Measurements from ENCODE around the gene GUCA1C.

- TF ChIP-seq CTCF (IDR thresholded peaks at IDR 0.05) (no peak), POLR2A (IDR thresholded peaks at IDR 0.05) (no peak)
Measured at GRCh38 chr3:108936924-108937689, 16.6 kb downstream of the GUCA1C start.
